Measurements from ENCODE around the gene SNAPC4.

SNAPC4 gene

GRCh38 chr9:136363949-136364748, 35.8 kb downstream of the SNAPC4 start:
- intact Hi-C loops (cut with micrococcal nuclease) = loop anchor here (1.0 to 2.0 kb wide), 2 partner anchors 9 to 37 kb away; partner anchors contain the start of genes CARD9 and SNAPC4
- H3K27ac Mint-ChIP-seq = peak overlapping the region; percentile 74
- H3K36me3 Mint-ChIP-seq (ENCODE audit: low read depth) = peaks cover 80% of the 10 kb centered on the region

GRCh38 chr9:136363106-136363948, 36.6 kb downstream of the SNAPC4 start, which contains the start of gene DNLZ:
Gene DNLZ, minus strand, starts transcription at chr9:136363744. Its CDS starts 30 bp downstream, at chr9:136363714.
- peaks cover 76% of the 10 kb centered on the region for H3K36me3 Mint-ChIP-seq (ENCODE audit: low read depth)
- H3K9me3 Mint-ChIP-seq = no peaks in the 10 kb centered on the region
- intact Hi-C loops (cut with micrococcal nuclease) = loop anchor here (1.0 kb wide), 1 partner anchor 10 kb away; the partner anchor contains the start of gene CARD9
- peaks cover 55% of the 10 kb centered on the region for H3K4me1 Mint-ChIP-seq (ENCODE audit: low read depth)
- H3K27ac Mint-ChIP-seq = peak within 1 kb of the TSS; percentile 81
- H3K27me3 Mint-ChIP-seq = no peaks in the 10 kb centered on the region
- peak within 1 kb of the TSS; percentile 81 for H3K4me3 Mint-ChIP-seq

More at GRCh38 chr9:136363949-136364748, 35.8 kb downstream of the SNAPC4 start:
- Mint-ChIP-seq H3K27me3 (no peaks in the 10 kb centered on the region), H3K4me3 (peak overlapping the region; percentile 81), H3K9me3 (no peaks in the 10 kb centered on the region), H3K4me1 (ENCODE audit: low read depth) (peaks cover 58% of the 10 kb centered on the region)

GRCh38 chr9:136362450-136362784, 37.6 kb downstream of the SNAPC4 start:
- no peaks in the 10 kb centered on the region for H3K27me3 Mint-ChIP-seq
- intact Hi-C loops (cut with micrococcal nuclease) = no loop called here
- peaks cover 70% of the 10 kb centered on the region for H3K36me3 Mint-ChIP-seq (ENCODE audit: low read depth)
- H3K4me3 Mint-ChIP-seq = no peak overlapping the region
- peak overlapping the region; percentile 81 for H3K27ac Mint-ChIP-seq
- H3K4me1 Mint-ChIP-seq (ENCODE audit: low read depth) = peaks cover 46% of the 10 kb centered on the region
- H3K9me3 Mint-ChIP-seq = no peaks in the 10 kb centered on the region

DNA sequence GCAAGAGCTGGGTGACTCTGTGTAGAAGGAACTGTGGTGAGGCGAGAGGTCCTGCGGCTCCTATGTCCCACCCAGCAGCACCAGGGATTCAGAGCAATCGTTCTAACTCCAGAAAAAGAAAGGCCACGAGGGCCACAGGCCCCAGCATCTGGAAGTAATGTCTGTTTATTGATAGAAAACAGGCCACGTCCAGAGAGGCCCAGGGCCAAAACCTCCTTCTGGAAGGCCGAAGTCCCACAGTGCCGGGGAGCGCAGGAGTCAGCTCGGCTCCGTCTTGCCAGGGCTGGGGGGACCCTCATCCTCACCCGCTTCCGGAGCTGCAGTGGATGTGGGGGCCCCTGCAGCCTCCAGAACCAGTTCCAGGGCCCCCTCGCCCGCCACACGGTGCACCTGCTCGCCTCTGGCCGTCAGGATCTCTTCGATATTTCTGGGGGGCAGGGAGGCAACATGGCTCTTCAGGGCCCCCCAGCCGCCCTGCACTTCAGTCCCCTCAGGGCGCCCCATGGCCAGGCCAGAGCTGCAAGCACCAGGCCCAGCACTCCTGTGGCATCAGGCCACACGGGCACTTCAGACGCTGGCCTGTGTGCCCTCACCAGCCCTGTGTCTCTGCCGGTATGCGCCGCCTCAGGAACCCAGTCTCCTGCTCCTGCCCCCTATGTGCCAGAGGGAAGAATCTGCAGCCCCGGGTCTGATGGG, 38.1 kb downstream of the SNAPC4 start:
- no peaks in the 10 kb centered on the region for H3K27me3 Mint-ChIP-seq
- peaks cover 67% of the 10 kb centered on the region for H3K36me3 Mint-ChIP-seq (ENCODE audit: low read depth)
- H3K4me1 Mint-ChIP-seq (ENCODE audit: low read depth) = peaks cover 41% of the 10 kb centered on the region
- H3K9me3 Mint-ChIP-seq = no peaks in the 10 kb centered on the region
- intact Hi-C loops (cut with micrococcal nuclease) = no loop called here
- H3K4me3 Mint-ChIP-seq = no peak overlapping the region
- H3K27ac Mint-ChIP-seq = peak overlapping the region; percentile 81

DNA sequence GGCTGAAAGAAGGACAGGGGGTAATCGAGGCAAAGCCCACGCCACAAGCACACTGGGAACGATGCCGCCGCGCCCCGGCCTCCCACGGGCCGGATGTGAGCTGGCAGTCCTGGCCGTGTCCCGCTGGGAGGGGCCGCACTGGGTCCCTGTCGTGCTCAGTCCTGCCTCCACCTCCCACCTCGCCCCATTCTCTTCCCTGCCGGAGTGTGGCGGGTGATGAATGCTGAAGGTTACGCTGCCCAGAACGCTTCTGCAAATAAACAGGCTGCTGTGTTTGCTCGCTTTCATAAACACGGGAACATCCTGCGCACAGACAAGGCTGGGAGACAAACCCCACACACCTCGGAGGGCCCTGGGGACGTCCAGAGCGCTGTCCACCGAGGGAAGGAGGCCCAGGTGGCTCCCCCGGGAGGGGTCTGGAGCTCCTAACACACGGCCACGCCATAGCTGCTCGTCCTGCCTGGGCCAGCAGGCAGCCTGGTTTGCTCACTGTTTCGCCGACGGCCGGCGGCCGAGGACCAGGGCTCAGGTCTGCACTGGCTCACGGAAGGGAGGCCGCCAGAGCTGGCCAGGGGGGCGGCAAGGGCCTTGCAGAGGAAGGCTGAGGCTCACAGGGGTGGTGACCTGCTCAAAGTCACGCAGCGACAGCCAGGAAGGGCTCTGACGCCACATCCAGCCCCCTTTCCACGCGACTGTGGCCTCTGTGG, 38.8 kb downstream of the SNAPC4 start:
- Mint-ChIP-seq H3K4me1 (ENCODE audit: low read depth) (peaks cover 34% of the 10 kb centered on the region), H3K27ac (no peak overlapping the region), H3K36me3 (ENCODE audit: low read depth) (peaks cover 67% of the 10 kb centered on the region), H3K27me3 (no peaks in the 10 kb centered on the region), H3K4me3 (no peak overlapping the region), H3K9me3 (no peaks in the 10 kb centered on the region)
- intact Hi-C loops (cut with micrococcal nuclease) = no loop called here

DNA sequence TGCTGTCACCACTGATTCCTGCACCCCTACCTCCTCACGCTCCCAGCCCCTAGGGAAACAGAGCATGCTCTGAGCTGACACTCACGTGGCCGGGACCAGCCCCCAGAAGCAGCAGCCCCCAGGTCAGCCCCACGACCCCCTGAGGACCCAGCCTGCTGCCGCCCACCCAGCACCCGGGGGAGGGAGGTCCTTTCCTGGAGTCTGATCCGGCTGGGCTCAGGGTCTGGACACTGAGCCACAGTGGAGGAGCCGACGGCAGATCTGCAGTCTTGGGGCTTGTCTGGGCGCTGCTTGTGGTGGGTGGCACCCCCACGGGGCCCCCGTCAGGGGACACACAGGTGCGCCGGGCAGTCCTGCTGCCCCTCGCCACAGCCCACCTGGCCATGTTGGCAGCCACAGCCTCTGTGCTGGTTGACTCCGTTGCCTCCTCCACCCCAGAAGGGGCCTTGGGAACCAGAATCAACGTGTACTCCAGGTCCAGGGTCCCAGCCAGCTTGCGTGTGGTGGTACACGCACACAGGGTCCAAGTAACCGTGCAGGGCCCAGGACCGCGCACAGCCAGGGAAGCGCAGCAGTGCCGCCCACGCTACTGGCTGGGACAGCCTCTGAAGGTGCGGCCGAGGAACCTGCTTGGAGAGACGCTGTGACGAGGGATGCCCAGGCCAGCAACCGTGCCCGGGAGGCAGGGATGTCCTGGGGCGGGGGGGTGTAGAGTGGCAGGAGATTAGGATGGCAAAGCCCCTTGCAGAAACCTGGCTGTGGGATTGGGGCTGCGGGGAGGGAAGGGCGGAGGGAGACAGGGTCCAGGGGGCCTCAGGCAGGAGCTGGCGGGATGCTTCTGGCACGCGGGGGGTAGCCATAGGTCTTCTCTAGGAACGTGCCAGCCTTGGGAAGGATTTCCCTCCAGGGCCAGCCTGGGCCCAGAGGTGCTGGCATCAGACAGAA, 39.9 kb downstream of the SNAPC4 start:
- Mint-ChIP-seq H3K4me1 (ENCODE audit: low read depth) (peaks cover 22% of the 10 kb centered on the region), H3K4me3 (no peak overlapping the region)
- intact Hi-C loops (cut with micrococcal nuclease) = no loop called here

GRCh38 chr9:136358888-136359287, 41.1 kb downstream of the SNAPC4 start:
- Mint-ChIP-seq H3K9me3 (no peaks in the 10 kb centered on the region), H3K4me3 (no peak overlapping the region), H3K4me1 (ENCODE audit: low read depth) (peaks cover 15% of the 10 kb centered on the region), H3K36me3 (ENCODE audit: low read depth) (peaks cover 46% of the 10 kb centered on the region), H3K27me3 (no peaks in the 10 kb centered on the region), H3K27ac (no peak overlapping the region)
- intact Hi-C loops (cut with micrococcal nuclease) = no loop called here

More for the DNA sequence above, 39.9 kb downstream of the SNAPC4 start:
- Mint-ChIP-seq H3K27me3 (no peaks in the 10 kb centered on the region), H3K36me3 (ENCODE audit: low read depth) (peaks cover 56% of the 10 kb centered on the region), H3K9me3 (no peaks in the 10 kb centered on the region), H3K27ac (no peak overlapping the region)

DNA sequence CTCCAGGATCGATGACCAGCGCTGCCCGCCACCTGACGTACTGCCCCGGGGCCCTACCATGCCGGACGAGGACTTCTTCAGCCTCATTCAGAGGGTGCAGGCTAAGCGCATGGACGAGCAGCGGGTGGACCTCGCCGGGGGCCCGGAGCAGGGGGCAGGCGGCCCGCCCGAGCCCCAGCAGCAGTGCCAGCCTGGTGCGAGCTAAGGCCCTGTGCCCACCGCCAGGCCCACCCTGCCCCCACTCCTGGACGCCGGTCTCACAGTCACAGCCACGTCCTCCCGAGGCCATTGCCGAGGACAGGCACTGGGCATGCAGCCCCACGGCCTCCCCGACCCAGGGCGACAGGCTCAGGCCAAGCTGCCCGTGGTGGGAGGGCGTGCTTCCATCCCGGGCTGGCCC, 42.0 kb downstream of the SNAPC4 start:
- H3K27me3 Mint-ChIP-seq = no peaks in the 10 kb centered on the region
- H3K4me1 Mint-ChIP-seq (ENCODE audit: low read depth) = peaks cover 11% of the 10 kb centered on the region
- intact Hi-C loops (cut with micrococcal nuclease) = no loop called here
- no peak overlapping the region for H3K27ac Mint-ChIP-seq
- no peak overlapping the region for H3K4me3 Mint-ChIP-seq
- H3K9me3 Mint-ChIP-seq = no peaks in the 10 kb centered on the region
- H3K36me3 Mint-ChIP-seq (ENCODE audit: low read depth) = peaks cover 46% of the 10 kb centered on the region

GRCh38 chr9:136357202-136357725, 42.7 kb downstream of the SNAPC4 start:
- H3K27me3 Mint-ChIP-seq = no peaks in the 10 kb centered on the region
- peaks cover 4% of the 10 kb centered on the region for H3K4me1 Mint-ChIP-seq (ENCODE audit: low read depth)
- intact Hi-C loops (cut with micrococcal nuclease) = no loop called here
- H3K9me3 Mint-ChIP-seq = no peaks in the 10 kb centered on the region
- peaks cover 41% of the 10 kb centered on the region for H3K36me3 Mint-ChIP-seq (ENCODE audit: low read depth)
- H3K27ac Mint-ChIP-seq = no peak overlapping the region
- H3K4me3 Mint-ChIP-seq = no peak overlapping the region

GRCh38 chr9:136355616-136356557, 44.1 kb downstream of the SNAPC4 start:
- H3K36me3 Mint-ChIP-seq (ENCODE audit: low read depth) = peaks cover 27% of the 10 kb centered on the region
- H3K27me3 Mint-ChIP-seq = no peaks in the 10 kb centered on the region
- no peaks in the 10 kb centered on the region for H3K9me3 Mint-ChIP-seq
- H3K4me3 Mint-ChIP-seq = no peak overlapping the region
- intact Hi-C loops (cut with micrococcal nuclease) = no loop called here
- H3K4me1 Mint-ChIP-seq (ENCODE audit: low read depth) = peaks cover 4% of the 10 kb centered on the region
- no peak overlapping the region for H3K27ac Mint-ChIP-seq

DNA sequence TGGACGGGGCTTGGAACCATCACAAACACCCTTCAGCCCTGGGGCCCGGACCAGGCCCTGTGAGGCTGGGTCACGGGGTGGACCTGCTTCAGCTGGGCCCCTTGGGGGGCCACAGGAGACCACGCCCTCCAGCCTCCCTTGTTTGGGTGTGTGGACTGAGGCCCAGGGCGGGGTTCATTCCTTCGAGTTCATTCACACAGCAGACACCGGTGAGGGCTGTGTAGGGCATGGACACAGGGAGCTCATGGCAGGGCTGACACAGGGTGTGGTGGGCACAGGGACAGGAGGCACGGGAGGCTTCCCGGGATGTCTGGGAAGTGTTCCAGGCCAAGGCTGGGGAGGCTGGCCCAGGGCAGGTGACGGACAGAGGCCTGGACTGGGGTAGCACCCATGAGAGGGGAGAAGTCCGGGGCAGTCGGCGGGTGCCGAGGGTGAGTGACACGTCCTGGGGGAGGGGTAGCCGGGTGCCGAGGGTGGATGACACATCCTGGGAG, 45.3 kb downstream of the SNAPC4 start:
- peak overlapping the region; percentile 56 for H3K27ac Mint-ChIP-seq
- intact Hi-C loops (cut with micrococcal nuclease) = no loop called here
- peaks cover 4% of the 10 kb centered on the region for H3K4me1 Mint-ChIP-seq (ENCODE audit: low read depth)
- H3K9me3 Mint-ChIP-seq = no peaks in the 10 kb centered on the region
- H3K27me3 Mint-ChIP-seq = no peaks in the 10 kb centered on the region
- no peak overlapping the region for H3K4me3 Mint-ChIP-seq
- H3K36me3 Mint-ChIP-seq (ENCODE audit: low read depth) = peaks cover 17% of the 10 kb centered on the region
